GM13977 (cell line): ENCODE measurements around the gene ZMPSTE24.
"Not testable (repeated sequence)": the region's sequence is repeated elsewhere in the genome, so short reads cannot be mapped to it uniquely, and the experiment has no call there.

Source experiments
- DNase-seq: peaks from one replicate; pipeline ENCODE4 v3.0.0; 2012; ENCODE audit warnings: low spot score
- CTCF ChIP-seq: IDR thresholded peaks from 2 replicates; pipeline ENCODE4 v1.5.1; 2012; ENCODE audit warnings: mild to moderate bottlenecking, control low read depth; ENCODE audit not compliant: insufficient read depth; ENCODE audit errors: extremely low read depth, missing control alignments
- in situ Hi-C: fragments of 300-500 bp; cut with MboI; formaldehyde crosslinking; loops from one replicate; pipeline ENCODE4 v1.12.0; 2022; ENCODE audit warnings: low sequenced_read_pairs, low pct_unique_long_range_greater_than_20kb, mixed read lengths, inconsistent platforms; ENCODE audit not compliant: unreplicated experiment

Gene ZMPSTE24

GRCh38 chr1:40341491-40342380 is 83.7 kb downstream of the ZMPSTE24 start:
- TF ChIP-seq CTCF: no peak
- in situ Hi-C loops: no loop called here
- DNase-seq: no peak

- in situ Hi-C loops, DNase-seq: not testable (repeated sequence)
These were observed 84.3 kb downstream of the ZMPSTE24 start for GRCh38 chr1:40342381-40342717.
